Activated CD8-positive, alpha-beta T cell treated with anti-CD3 and anti-CD28 coated beads for 36 hours (primary cell): Measurements from ENCODE around the gene FGF18. TPM values are rescaled to one million over a fixed set of nuclear protein-coding genes. Genes with fewer than 3 reads are reported as not detected.

ENCODE experiments used
- ATAC-seq: fragments of 200-7000 bp; cut with Tn5 transposase; one replicate; pipeline ENCODE4 v1.10.0; 2021; ENCODE audit warnings: mild to moderate bottlenecking, moderate library complexity
- CTCF ChIA-PET: fragments of 350-600 bp; sonication (Branson Sonifier 250); formaldehyde crosslinking; loops from one replicate; lab custom pipeline; 2021; ENCODE audit warnings: antibody characterized with exemption; lab: Charles Lee
- POLR2A ChIA-PET: fragments of 350-600 bp; sonication (Branson Sonifier 250); formaldehyde crosslinking; loops from one replicate; lab custom pipeline; 2021; ENCODE audit warnings: antibody characterized with exemption; lab: Charles Lee
- DNase-seq: peaks from one replicate; pipeline ENCODE4 v3.0.0-alpha.2; 2020
- H3K27ac Mint-ChIP-seq: one replicate; pipeline ENCODE4 v1.8.0; 2021; ENCODE audit warnings: mild to moderate bottlenecking, mixed read lengths
- H3K27me3 Mint-ChIP-seq: one replicate; pipeline ENCODE4 v1.8.0; 2021; ENCODE audit warnings: mixed read lengths
- H3K36me3 Mint-ChIP-seq: one replicate; pipeline ENCODE4 v1.8.0; 2021; ENCODE audit warnings: low read depth, mixed read lengths
- H3K4me1 Mint-ChIP-seq: one replicate; pipeline ENCODE4 v1.8.0; 2021; ENCODE audit warnings: low read depth, mixed read lengths
- H3K4me3 Mint-ChIP-seq: one replicate; pipeline ENCODE4 v1.8.0; 2021; ENCODE audit warnings: mild to moderate bottlenecking, moderate library complexity, mixed read lengths
- H3K9me3 Mint-ChIP-seq: one replicate; pipeline ENCODE4 v1.8.0; 2021; ENCODE audit warnings: mixed read lengths
- CTCF ChIP-seq: fragments of 200-600 bp; IDR thresholded peaks from one replicate; pipeline ENCODE4 v1.8.0; 2022; ENCODE audit warnings: antibody characterized with exemption, mild to moderate bottlenecking
- intact Hi-C: fragments of 100-400 bp; cut with micrococcal nuclease; formaldehyde crosslinking; loops from one replicate; pipeline ENCODE4 v1.10.0; 2022
- total RNA-seq, 2 experiments: library from RNA; stranded (reverse); gene quantifications; one replicate each; pipeline ENCODE4 v1.2.3, GENCODE V29; 2021

FGF18 gene
- total RNA-seq, 2 experiments from 2014 or later = 0.18 TPM; not detected in 1

DNA sequence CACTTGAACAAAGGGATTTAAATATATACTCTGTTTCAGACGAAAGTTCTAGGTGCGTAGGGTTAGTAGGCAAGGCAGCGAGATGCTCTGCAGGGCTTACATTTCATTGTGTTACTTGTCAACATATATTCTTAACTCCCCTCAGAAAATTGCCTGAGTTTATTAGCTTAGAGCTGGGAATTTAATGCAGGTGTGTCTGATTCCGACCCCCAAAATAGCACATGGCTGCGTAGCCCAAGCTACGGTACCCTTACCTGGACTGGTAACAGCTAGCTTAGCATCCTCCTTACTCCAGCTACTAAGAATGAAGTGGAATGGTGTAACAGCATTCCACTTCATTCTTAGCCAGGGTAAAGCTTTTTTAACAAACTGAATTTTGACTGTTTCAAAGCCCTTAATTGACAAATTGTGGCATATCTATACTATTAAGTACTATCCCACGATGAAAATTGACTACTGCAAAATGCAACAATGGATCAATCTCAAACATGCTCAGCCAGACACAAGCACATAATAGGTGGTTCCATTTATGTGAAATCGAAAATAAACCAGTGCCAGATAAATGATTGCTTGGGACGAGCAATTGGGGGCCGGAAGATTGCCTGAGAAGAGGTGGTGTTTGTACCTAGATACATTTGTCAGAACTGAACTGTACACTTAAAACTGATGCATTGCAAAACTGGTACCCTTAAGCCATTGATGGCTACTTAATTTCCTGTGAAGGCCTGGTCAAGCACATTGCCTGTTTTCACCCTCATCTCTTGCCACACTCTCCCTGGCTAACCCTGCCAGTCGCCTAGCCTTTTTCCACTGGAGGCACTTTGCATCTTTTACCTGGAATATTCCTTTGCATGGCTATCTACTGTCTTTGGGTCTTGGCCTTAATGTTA, 3.0 kb upstream of the FGF18 start:
- ChIA-PET POLR2A (interaction anchor here (1.0 to 7.0 kb wide), 2 partner anchors 28 to 55 kb away, joined by 3 to 59 read pairs; partner anchors contain the start of gene NPM1), CTCF (no interaction called here)
- TF ChIP-seq CTCF = no peak
- peaks cover 11% of the 10 kb centered on the region for H3K27me3 Mint-ChIP-seq
- ATAC-seq = no peak
- no peak for DNase-seq
- H3K36me3 Mint-ChIP-seq = peaks cover 15% of the 10 kb centered on the region
- intact Hi-C loops = loop anchor here (10.0 kb wide), 2 partner anchors 188 to 438 kb away; no protein-coding TSS in a partner anchor
- H3K9me3 Mint-ChIP-seq = no peaks in the 10 kb centered on the region
- no peak overlapping the region for H3K27ac Mint-ChIP-seq
- H3K4me1 Mint-ChIP-seq = peaks cover 17% of the 10 kb centered on the region
- no peak overlapping the region for H3K4me3 Mint-ChIP-seq

- TF ChIP-seq CTCF = peak; percentile 96
- ATAC-seq (peak; percentile 75), DNase-seq (peak; percentile 66)
- CTCF ChIA-PET = interaction anchor here (0.6 to 3.6 kb wide), 22 partner anchors 9 to 772 kb away, joined by 3 to 24 read pairs (median 4); no protein-coding TSS in a partner anchor
- Mint-ChIP-seq H3K9me3 (no peaks in the 10 kb centered on the region), H3K4me3 (peak overlapping the region; percentile 55), H3K27me3 (peaks cover 25% of the 10 kb centered on the region), H3K27ac (no peak overlapping the region), H3K4me1 (peaks cover 14% of the 10 kb centered on the region), H3K36me3 (no peaks in the 10 kb centered on the region)
- POLR2A ChIA-PET = interaction anchor here (1.0 to 1.7 kb wide), 4 partner anchors 9 to 30 kb away, joined by 3 to 9 read pairs (median 4); no protein-coding TSS in a partner anchor
- intact Hi-C loops = loop anchor here (2.0 to 10.0 kb wide), 3 partner anchors 186 to 488 kb away; no protein-coding TSS in a partner anchor
These were observed 998 bp upstream of the FGF18 start for GRCh38 chr5:171418316-171418981.

GRCh38 chr5:171419688-171420430, 412 bp downstream of the FGF18 start:
- ATAC-seq = peak; percentile 37
- H3K27ac Mint-ChIP-seq = no peak overlapping the region
- intact Hi-C loops = loop anchor here (2.0 to 10.0 kb wide), 3 partner anchors 185 to 487 kb away; no protein-coding TSS in a partner anchor
- H3K4me1 Mint-ChIP-seq = peaks cover 14% of the 10 kb centered on the region
- ChIA-PET CTCF (interaction anchor here (0.6 to 3.6 kb wide), 9 partner anchors 8 to 1112 kb away, joined by 3 to 24 read pairs (median 6); no protein-coding TSS in a partner anchor), POLR2A (interaction anchor here (1.0 to 1.7 kb wide), 2 partner anchors 10 to 31 kb away, joined by 3 to 9 read pairs; no protein-coding TSS in a partner anchor)
- peak overlapping the region; percentile 58 for H3K4me3 Mint-ChIP-seq
- DNase-seq = peak; percentile 47
- H3K36me3 Mint-ChIP-seq = no peaks in the 10 kb centered on the region
- no peaks in the 10 kb centered on the region for H3K9me3 Mint-ChIP-seq
- H3K27me3 Mint-ChIP-seq = peaks cover 25% of the 10 kb centered on the region
- no peak for TF ChIP-seq CTCF

DNA sequence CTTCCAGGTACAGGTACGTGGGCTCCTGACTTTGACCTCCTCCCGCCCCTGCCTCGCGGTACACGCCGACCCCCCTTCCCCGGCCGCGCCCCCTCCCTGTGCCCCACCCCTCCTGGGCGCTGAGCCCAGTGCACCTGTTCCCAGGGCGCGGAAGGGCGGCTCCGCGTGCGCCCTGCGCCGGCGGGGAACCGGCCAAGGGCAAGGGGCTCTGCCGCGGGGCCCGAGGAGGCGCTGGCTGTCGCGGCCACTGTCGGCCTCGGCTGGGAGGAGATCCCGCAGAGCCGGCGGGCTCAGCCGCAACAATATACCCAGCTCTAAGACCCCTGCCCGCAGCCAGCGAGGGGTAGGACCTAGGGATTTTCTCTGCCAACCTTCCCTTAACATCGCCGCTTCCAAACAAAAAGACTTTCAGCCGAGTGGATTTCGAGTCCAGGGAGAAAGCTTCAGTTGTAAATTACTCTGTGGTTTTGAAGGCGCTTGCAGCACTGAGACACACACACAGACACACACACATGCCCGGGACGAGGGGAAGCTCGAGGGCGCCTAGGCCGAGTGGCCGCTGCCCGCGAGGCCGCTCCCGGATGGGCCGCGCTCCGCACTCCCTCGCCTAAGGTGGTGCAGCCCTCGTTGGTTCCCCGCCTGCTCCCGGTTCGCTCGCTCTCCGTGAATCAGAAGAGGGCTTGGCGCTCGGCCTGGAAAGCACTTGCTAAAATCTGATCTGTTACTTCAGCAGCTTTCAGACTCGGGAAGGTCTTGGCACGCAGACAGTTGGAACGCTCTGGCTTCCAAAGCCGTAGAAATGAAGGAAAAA, 1.2 kb downstream of the FGF18 start:
- Mint-ChIP-seq H3K27ac (no peak overlapping the region), H3K27me3 (peaks cover 25% of the 10 kb centered on the region), H3K4me1 (peaks cover 14% of the 10 kb centered on the region), H3K36me3 (no peaks in the 10 kb centered on the region), H3K4me3 (peak overlapping the region; percentile 58), H3K9me3 (no peaks in the 10 kb centered on the region)
- no peak for ATAC-seq
- CTCF ChIA-PET = interaction anchor here (0.9 to 3.6 kb wide), 3 partner anchors 11 to 63 kb away, joined by 3 to 15 read pairs (median 15); no protein-coding TSS in a partner anchor
- TF ChIP-seq CTCF = no peak
- intact Hi-C loops = no loop called here
- DNase-seq = no peak
- POLR2A ChIA-PET = interaction anchor here (0.8 to 1.1 kb wide), 3 partner anchors 11 to 486 kb away, joined by 3 to 4 read pairs (median 3); no protein-coding TSS in a partner anchor
